Endodermal cell (in vitro differentiated cells): ENCODE measurements around the gene FGF23. TPM values are rescaled to one million over a fixed set of nuclear protein-coding genes. Genes with fewer than 3 reads are reported as not detected.

Source experiments
- DNase-seq: peaks from one replicate; pipeline ENCODE4 v3.0.0-alpha.2; 2017
- H3K27ac ChIP-seq: 2 replicates; pipeline ENCODE4 v1.5.1; 2013; ENCODE audit warnings: mild to moderate bottlenecking, low read depth, low read length, moderate library complexity
- H3K27me3 ChIP-seq: 2 replicates; pipeline ENCODE4 v1.6.1; 2013; ENCODE audit warnings: mild to moderate bottlenecking, low read length, moderate library complexity; ENCODE audit not compliant: insufficient read depth, control insufficient read depth, poor library complexity, severe bottlenecking
- H3K36me3 ChIP-seq: 2 replicates; pipeline ENCODE4 v1.7.0; 2013; ENCODE audit warnings: mild to moderate bottlenecking, low read length, moderate library complexity; ENCODE audit not compliant: control insufficient read depth, insufficient read depth
- H3K4me1 ChIP-seq: one replicate; pipeline ENCODE4 v1.7.0; 2013; ENCODE audit warnings: low read length; ENCODE audit not compliant: control insufficient read depth, insufficient read depth
- H3K4me3 ChIP-seq: 2 replicates; pipeline ENCODE4 v1.5.1; 2013; ENCODE audit warnings: mild to moderate bottlenecking, low read length, moderate library complexity
- H3K9ac ChIP-seq: 2 replicates; pipeline ENCODE4 v1.6.1; 2013; ENCODE audit warnings: mild to moderate bottlenecking, low read length, moderate library complexity; ENCODE audit not compliant: poor library complexity, severe bottlenecking; ENCODE audit errors: extremely low read depth
- H3K9me3 ChIP-seq: 2 replicates; pipeline ENCODE4 v1.6.1; 2013; ENCODE audit warnings: mild to moderate bottlenecking, low read length, moderate library complexity; ENCODE audit not compliant: control insufficient read depth
- H3K27ac Mint-ChIP-seq: 2 replicates; pipeline ENCODE4 v1.8.0; 2020; ENCODE audit warnings: mixed read lengths
- H3K27me3 Mint-ChIP-seq: 2 replicates; pipeline ENCODE4 v1.8.0; 2021; ENCODE audit warnings: mild to moderate bottlenecking, mixed read lengths; ENCODE audit not compliant: insufficient read depth
- H3K36me3 Mint-ChIP-seq: 2 replicates; pipeline ENCODE4 v1.8.0; 2020; ENCODE audit warnings: low read depth, mixed read lengths
- H3K4me1 Mint-ChIP-seq: 2 replicates; pipeline ENCODE4 v1.8.0; 2020; ENCODE audit warnings: mixed read lengths
- H3K4me3 Mint-ChIP-seq: 2 replicates; pipeline ENCODE4 v1.8.0; 2020; ENCODE audit warnings: mild to moderate bottlenecking, moderate library complexity, mixed read lengths
- H3K9me3 Mint-ChIP-seq: 2 replicates; pipeline ENCODE4 v1.8.0; 2020; ENCODE audit warnings: mild to moderate bottlenecking, mixed read lengths
- CTCF ChIP-seq: fragments of 200-600 bp; sonication (generic); conservative IDR thresholded peaks from 2 replicates; pipeline ENCODE4 v1.5.0; 2021; ENCODE audit warnings: antibody characterized with exemption, mild to moderate bottlenecking
- WGBS, 2 experiments: methylation state at CpG; one replicate each; pipeline versions ENCODE4 v1.1.5 to v1.1.7; 2013; ENCODE audit warnings: missing lambda C conversion rate in 2 of 2, mixed read lengths in 1 of 2; ENCODE audit not compliant: insufficient coverage in 1 of 2, insufficient read length in 1 of 2; 5-methylcytosine and 5-hydroxymethylcytosine counted together
- total RNA-seq, 2 donors: library from RNA; stranded (reverse); fragmentation: NEBNext Ultra II Directional in 1 of 2; extraction: Animal tissue kit (Norgen Biotek cat#: 25700) in 1 of 2; gene quantifications; 2 replicates in 1 of 2; 3 replicates in 1 of 2; pipeline ENCODE4 v1.2.1, GENCODE V29; 2021

FGF23 gene
- total RNA-seq, 2 donors from 2014 or later = 0.33 to 0.44 TPM

GRCh38 chr12:4395818-4396217, 16.3 kb upstream of the FGF23 start:
- 89 to 100% methylated on average over 1 to 2 of the region's 2 CpGs for WGBS, 2 experiments
- no peak overlapping the region for H3K27ac Mint-ChIP-seq
- H3K9me3 ChIP-seq = no peaks in the 10 kb centered on the region
- peaks cover 29% of the 10 kb centered on the region for H3K27me3 Mint-ChIP-seq
- no peaks in the 10 kb centered on the region for H3K27me3 ChIP-seq
- no peaks in the 10 kb centered on the region for H3K9me3 Mint-ChIP-seq
- no peaks in the 10 kb centered on the region for H3K36me3 ChIP-seq
- no peaks in the 10 kb centered on the region for H3K4me1 ChIP-seq
- H3K9ac ChIP-seq = no peak overlapping the region
- DNase-seq = no peak
- no peak for TF ChIP-seq CTCF
- no peak overlapping the region for H3K4me3 Mint-ChIP-seq
- H3K4me1 Mint-ChIP-seq = no peaks in the 10 kb centered on the region
- no peaks in the 10 kb centered on the region for H3K36me3 Mint-ChIP-seq
- no peak overlapping the region for H3K4me3 ChIP-seq
- H3K27ac ChIP-seq = no peak overlapping the region

DNA sequence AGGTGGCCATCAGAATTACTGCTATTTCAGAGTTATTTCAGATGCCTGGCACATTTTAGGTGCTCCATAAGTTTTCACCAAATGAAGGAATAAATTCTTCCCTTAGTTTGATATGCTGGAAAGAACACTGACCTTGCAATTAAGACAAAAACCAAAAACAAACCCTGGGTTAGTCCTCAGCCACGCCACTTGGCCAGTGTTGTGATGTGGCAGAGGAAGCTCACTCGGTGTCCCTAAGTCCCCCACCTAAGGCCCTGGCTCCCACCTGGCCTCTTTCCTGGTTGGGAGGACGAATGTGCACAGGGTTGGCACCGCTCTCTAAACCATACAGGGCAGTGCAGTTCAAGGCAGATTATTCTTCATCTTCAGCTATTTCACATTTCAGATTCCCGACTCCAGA, 13.7 kb upstream of the FGF23 start:
- H3K9me3 ChIP-seq = no peaks in the 10 kb centered on the region
- Mint-ChIP-seq H3K4me3 (no peak overlapping the region), H3K4me1 (no peaks in the 10 kb centered on the region), H3K27me3 (peaks cover 25% of the 10 kb centered on the region), H3K27ac (no peak overlapping the region), H3K36me3 (no peaks in the 10 kb centered on the region), H3K9me3 (no peaks in the 10 kb centered on the region)
- H3K27me3 ChIP-seq = no peaks in the 10 kb centered on the region
- no peak overlapping the region for H3K4me3 ChIP-seq
- TF ChIP-seq CTCF = no peak
- H3K27ac ChIP-seq = no peak overlapping the region
- H3K9ac ChIP-seq = no peak overlapping the region
- WGBS, 2 experiments = 83 to 93% methylated on average over 5 of the region's 5 CpGs
- H3K36me3 ChIP-seq = no peaks in the 10 kb centered on the region
- no peak for DNase-seq
- H3K4me1 ChIP-seq = no peaks in the 10 kb centered on the region

DNA sequence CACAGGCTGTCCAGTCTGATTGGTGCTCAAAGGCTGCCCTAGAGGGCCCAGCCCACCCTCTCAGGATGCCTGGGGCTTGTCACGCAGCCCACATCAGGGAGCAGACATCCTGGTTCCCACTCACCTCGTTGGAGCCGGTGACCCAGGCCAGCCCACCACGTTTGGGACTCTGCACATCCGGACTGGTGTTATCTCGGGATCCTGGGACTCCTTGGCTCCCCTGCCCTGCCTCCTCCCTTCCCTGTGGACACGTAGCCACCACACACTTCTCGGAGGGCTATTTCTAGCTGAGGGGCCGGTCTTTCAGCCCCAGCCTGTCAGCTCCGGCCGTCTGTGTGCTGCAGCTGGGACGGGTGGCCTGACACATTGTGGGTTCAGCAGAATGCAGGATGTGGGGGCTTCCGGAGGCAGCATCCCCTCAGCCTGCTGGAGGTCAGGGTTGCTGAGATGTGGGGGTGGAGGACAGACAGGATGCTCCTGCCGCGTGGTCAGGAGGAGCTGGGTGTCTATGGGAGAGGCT, 12.8 kb upstream of the FGF23 start:
- no peaks in the 10 kb centered on the region for H3K9me3 ChIP-seq
- TF ChIP-seq CTCF = no peak
- H3K9me3 Mint-ChIP-seq = no peaks in the 10 kb centered on the region
- no peaks in the 10 kb centered on the region for H3K36me3 ChIP-seq
- no peaks in the 10 kb centered on the region for H3K27me3 ChIP-seq
- H3K27ac ChIP-seq = no peak overlapping the region
- H3K4me3 Mint-ChIP-seq = no peak overlapping the region
- H3K27ac Mint-ChIP-seq = no peak overlapping the region
- H3K4me3 ChIP-seq = no peak overlapping the region
- H3K9ac ChIP-seq = no peak overlapping the region
- no peaks in the 10 kb centered on the region for H3K4me1 ChIP-seq
- no peaks in the 10 kb centered on the region for H3K36me3 Mint-ChIP-seq
- no peaks in the 10 kb centered on the region for H3K4me1 Mint-ChIP-seq
- peaks cover 25% of the 10 kb centered on the region for H3K27me3 Mint-ChIP-seq
- DNase-seq = no peak
- 91 to 94% methylated on average over 5 to 15 of the region's 15 CpGs for WGBS, 2 experiments
